ENCODE data around the gene PLD2.

DNA sequence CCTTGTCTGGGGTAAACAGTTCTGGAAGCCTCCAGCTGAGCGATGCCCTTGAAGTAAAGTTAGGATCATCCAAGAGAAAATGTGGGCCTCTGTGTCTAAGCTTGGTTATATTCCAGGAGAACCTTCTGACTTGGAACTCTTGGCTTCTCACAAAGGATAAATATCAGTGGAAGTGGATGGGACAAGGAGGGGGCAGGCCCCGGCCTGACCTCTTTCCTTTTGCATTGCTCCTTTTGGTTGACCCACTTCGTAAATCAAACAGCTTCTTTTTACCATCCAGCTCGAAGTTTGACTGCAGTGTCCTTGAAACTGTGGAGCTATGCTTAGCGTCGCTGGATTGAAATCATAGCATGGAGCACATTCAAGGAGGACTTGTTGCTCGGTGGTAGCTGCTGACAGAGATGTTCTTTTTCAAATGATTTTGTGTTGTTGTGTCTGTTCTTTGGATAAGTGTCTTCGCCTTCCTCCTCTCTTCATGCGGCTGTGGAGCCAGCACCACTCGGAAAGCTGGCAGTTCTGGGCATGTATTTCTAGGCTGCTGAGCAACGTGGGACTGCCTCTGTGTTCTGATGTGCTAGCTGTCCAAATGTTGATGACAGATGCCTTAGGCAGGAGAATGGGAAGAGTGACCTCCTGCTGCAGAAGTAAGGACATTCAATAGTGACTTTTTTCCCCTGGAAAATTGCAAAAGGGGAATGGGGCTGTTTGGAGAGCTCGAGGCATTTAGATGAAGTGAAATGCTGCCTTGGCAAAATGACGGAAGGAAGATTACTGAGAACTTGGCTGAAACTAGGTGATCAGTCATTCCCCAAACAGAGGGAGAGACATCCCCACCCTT, 30.7 kb downstream of the PLD2 start:
- TF ChIP-seq POLR2AphosphoS5 (IDR thresholded peaks at IDR 0.05) = no peak
- TF ChIP-seq, protein P1, sequence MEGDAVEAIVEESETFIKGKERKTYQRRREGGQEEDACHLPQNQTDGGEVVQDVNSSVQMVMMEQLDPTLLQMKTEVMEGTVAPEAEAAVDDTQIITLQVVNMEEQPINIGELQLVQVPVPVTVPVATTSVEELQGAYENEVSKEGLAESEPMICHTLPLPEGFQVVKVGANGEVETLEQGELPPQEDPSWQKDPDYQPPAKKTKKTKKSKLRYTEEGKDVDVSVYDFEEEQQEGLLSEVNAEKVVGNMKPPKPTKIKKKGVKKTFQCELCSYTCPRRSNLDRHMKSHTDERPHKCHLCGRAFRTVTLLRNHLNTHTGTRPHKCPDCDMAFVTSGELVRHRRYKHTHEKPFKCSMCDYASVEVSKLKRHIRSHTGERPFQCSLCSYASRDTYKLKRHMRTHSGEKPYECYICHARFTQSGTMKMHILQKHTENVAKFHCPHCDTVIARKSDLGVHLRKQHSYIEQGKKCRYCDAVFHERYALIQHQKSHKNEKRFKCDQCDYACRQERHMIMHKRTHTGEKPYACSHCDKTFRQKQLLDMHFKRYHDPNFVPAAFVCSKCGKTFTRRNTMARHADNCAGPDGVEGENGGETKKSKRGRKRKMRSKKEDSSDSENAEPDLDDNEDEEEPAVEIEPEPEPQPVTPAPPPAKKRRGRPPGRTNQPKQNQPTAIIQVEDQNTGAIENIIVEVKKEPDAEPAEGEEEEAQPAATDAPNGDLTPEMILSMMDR (IDR thresholded peaks at IDR 0.05) = no peak
- no peak for TF ChIP-seq POLR2A (IDR thresholded peaks at IDR 0.05)
- no peak for TF ChIP-seq EP300 (IDR thresholded peaks at IDR 0.05; ENCODE audit: low read depth)
